SK-N-SH (cell line): ENCODE data around the gene COL1A2. TPM values are rescaled to one million over a fixed set of nuclear protein-coding genes. Genes with fewer than 3 reads are reported as not detected.

ENCODE experiments used
- CTCF ChIA-PET: fragments of 300-600, 350-600 bp; formaldehyde crosslinking; extraction: SDS; loops from one replicate; lab custom pipeline; 2021; lab: Yijun Ruan, JAX
- POLR2A ChIA-PET: fragments of 350-600 bp; sonication (Branson Sonifier 250); formaldehyde crosslinking; extraction: SDS; loops from one replicate; lab custom pipeline; 2020; ENCODE audit warnings: antibody characterized with exemption, inconsistent platforms; lab: Yijun Ruan, JAX
- DNase-seq: peaks from one replicate; pipeline ENCODE4 v3.0.0; 2012
- H2AFZ ChIP-seq: fragments of 200-600 bp; sonication (generic); 2 replicates; pipeline ENCODE4 v1.8.1; 2016; ENCODE audit warnings: antibody characterized with exemption, mild to moderate bottlenecking, low read depth
- H3F3A ChIP-seq: fragments of 200-600 bp; sonication (generic); replicated peaks from 2 replicates; pipeline ENCODE3; 2016; ENCODE audit warnings: antibody characterized with exemption, mild to moderate bottlenecking; ENCODE audit not compliant: insufficient read depth
- H3K27ac ChIP-seq, 2 experiments: fragments of 200-500 bp in 1 of 2; fragments of 200-600 bp in 1 of 2; sonication (Bioruptor generic) in 1 of 2; sonication (generic), shearing (Covaris generic) in 1 of 2; 2 replicates each; pipeline versions ENCODE4 v1.5.1 to v1.6.1; 2014 to 2016; ENCODE audit warnings: low read depth in 2 of 2, inconsistent platforms in 1 of 2, low read length in 1 of 2, mild to moderate bottlenecking in 1 of 2, mixed read lengths in 1 of 2
- H3K27me3 ChIP-seq: fragments of 200-600 bp; sonication (generic), shearing (Covaris generic); 2 replicates; pipeline ENCODE4 v1.6.1; 2016; ENCODE audit warnings: mixed run types; ENCODE audit not compliant: insufficient read depth
- H3K36me3 ChIP-seq, 2 experiments: fragments of 200-500 bp in 1 of 2; fragments of 200-600 bp in 1 of 2; sonication (Bioruptor generic) in 1 of 2; sonication (generic) in 1 of 2; replicated peaks in 1 of 2; 2 replicates each; pipeline versions ENCODE3 to v1.5.1; 2014 to 2016; ENCODE audit warnings: low read length in 1 of 2, mild to moderate bottlenecking in 1 of 2; ENCODE audit not compliant: insufficient read depth in 2 of 2, control insufficient read depth in 1 of 2
- H3K4me1 ChIP-seq, 2 experiments: fragments of 200-500 bp in 1 of 2; fragments of 200-600 bp in 1 of 2; sonication (Bioruptor generic) in 1 of 2; sonication (generic), shearing (Covaris generic) in 1 of 2; 2 replicates each; pipeline versions ENCODE4 v1.5.1 to v1.6.1; 2014 to 2016; ENCODE audit warnings: low read depth in 1 of 2, low read length in 1 of 2, mixed run types in 1 of 2; ENCODE audit not compliant: insufficient read depth in 2 of 2, control insufficient read depth in 1 of 2
- H3K4me2 ChIP-seq: fragments of 200-600 bp; sonication (generic), shearing (Covaris generic); 2 replicates; pipeline ENCODE4 v1.6.1; 2017; ENCODE audit warnings: mixed run types
- H3K4me3 ChIP-seq, 2 experiments: fragments of 200-500 bp in 1 of 2; fragments of 200-600 bp in 1 of 2; sonication (Bioruptor generic) in 1 of 2; sonication (generic), shearing (Covaris generic) in 1 of 2; 2 replicates each; pipeline versions ENCODE4 v1.5.1 to v1.8.1; 2014 to 2016; ENCODE audit warnings: low read depth in 2 of 2, inconsistent platforms in 1 of 2, low read length in 1 of 2, mild to moderate bottlenecking in 1 of 2, mixed read lengths in 1 of 2, moderate library complexity in 1 of 2
- H3K79me2 ChIP-seq: fragments of 200-600 bp; sonication (generic); 2 replicates; pipeline ENCODE4 v1.8.1; 2017; ENCODE audit warnings: mild to moderate bottlenecking; ENCODE audit not compliant: insufficient read depth
- H3K9ac ChIP-seq: fragments of 200-600 bp; sonication (generic); 2 replicates; pipeline ENCODE4 v1.6.1; 2017; ENCODE audit warnings: mixed run types
- H3K9me2 ChIP-seq: fragments of 200-600 bp; sonication (generic); 2 replicates; pipeline ENCODE4 v1.6.1; 2017; ENCODE audit warnings: mixed run types
- H3K9me3 ChIP-seq: fragments of 200-600 bp; sonication (generic); 2 replicates; pipeline ENCODE4 v1.6.1; 2017; ENCODE audit warnings: mixed run types, mild to moderate bottlenecking, moderate library complexity
- H4K20me1 ChIP-seq: fragments of 200-600 bp; sonication (generic); 2 replicates; pipeline ENCODE4 v1.6.1; 2017; ENCODE audit warnings: mild to moderate bottlenecking, mixed run types; ENCODE audit not compliant: insufficient read depth
- ELF1 ChIP-seq: IDR thresholded peaks from 2 replicates; pipeline ENCODE4 v1.4.0; 2012
- MEF2A ChIP-seq: IDR thresholded peaks from 2 replicates; pipeline ENCODE4 v1.4.0; 2012; ENCODE audit warnings: low read depth, borderline replicate concordance
- PBX3 ChIP-seq: IDR thresholded peaks from 2 replicates; pipeline ENCODE4; 2012
- RCOR1 ChIP-seq: fragments of 150-350 bp; IDR thresholded peaks from 2 replicates; pipeline ENCODE4 v1.6.1; 2017; ENCODE audit warnings: antibody characterized with exemption, low read length
- RXRA ChIP-seq: IDR thresholded peaks from 2 replicates; pipeline ENCODE4 v1.4.0; 2012; ENCODE audit warnings: low read depth, mild to moderate bottlenecking, borderline replicate concordance
- TEAD4 ChIP-seq: IDR thresholded peaks from 2 replicates; pipeline ENCODE4 v1.4.0; 2012; ENCODE audit warnings: mild to moderate bottlenecking, borderline replicate concordance; ENCODE audit not compliant: insufficient read depth
- YY1 ChIP-seq: IDR thresholded peaks from 2 replicates; pipeline ENCODE4 v1.4.0; 2012; ENCODE audit warnings: low read depth, mild to moderate bottlenecking
- WGBS: methylation state at CpG from one replicate; pipeline ENCODE4 v1.1.6; 2017; ENCODE audit warnings: low lambda C conversion rate; 5-methylcytosine and 5-hydroxymethylcytosine counted together
- polyA plus RNA-seq, 3 experiments: library from polyadenylated mRNA; depleted of rRNA; stranded (reverse); fragments of >200 nt; gene quantifications; 2 replicates each; pipeline ENCODE4 v1.2.3, GENCODE V29; 2012
- TF ChIP-seq, protein P1 (sequence below): fragments of 150-350 bp; IDR thresholded peaks from 2 replicates; pipeline ENCODE4 v1.6.1; 2016; ENCODE audit warnings: mild to moderate bottlenecking, low read depth, low read length

The COL1A2 gene
- polyA plus RNA-seq, 1 of the 3 experiments (the other 2 are of a cell fraction) = 11.4 TPM

DNA sequence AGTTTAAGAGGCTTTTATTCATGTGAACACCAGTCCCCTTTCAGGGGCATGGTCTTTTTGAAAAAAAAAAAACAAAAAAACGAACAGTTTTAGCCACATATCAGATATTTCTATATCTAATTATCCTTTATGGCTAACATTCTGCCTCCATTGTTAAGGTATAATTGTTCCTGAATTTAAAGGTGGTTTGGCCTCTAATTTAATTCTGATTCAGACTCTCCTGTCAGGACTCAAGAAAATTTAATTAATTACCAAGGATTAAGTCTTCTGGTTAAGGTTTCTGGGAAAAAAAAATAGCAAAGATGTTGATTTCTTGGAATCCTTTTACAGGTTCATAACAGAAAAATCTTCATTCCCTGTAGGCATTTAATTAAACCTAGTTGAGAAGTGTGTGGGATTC is 27.4 kb downstream of the COL1A2 start:
- no peak overlapping the region for H2AFZ ChIP-seq
- peaks cover 3% of the 10 kb centered on the region for H3F3A ChIP-seq
- no peaks in the 10 kb centered on the region for H3K27me3 ChIP-seq
- H4K20me1 ChIP-seq = no peaks in the 10 kb centered on the region
- no peaks in the 10 kb centered on the region for H3K9me3 ChIP-seq
- H3K4me1 ChIP-seq = peaks cover 6 to 17% of the 10 kb centered on the region in 2 experiments; a peak in 3 of 4 replicates
- POLR2A ChIA-PET = no interaction called here
- no peak overlapping the region for H3K27ac ChIP-seq
- H3K9ac ChIP-seq = no peak overlapping the region
- no peak for DNase-seq
- 20% methylated on average over 1 of the region's 1 CpG for WGBS
- TF ChIP-seq YY1 (no peak), TEAD4 (peak; percentile 52; the same call in 1 of the 2 replicates)
- TF ChIP-seq, protein P1, sequence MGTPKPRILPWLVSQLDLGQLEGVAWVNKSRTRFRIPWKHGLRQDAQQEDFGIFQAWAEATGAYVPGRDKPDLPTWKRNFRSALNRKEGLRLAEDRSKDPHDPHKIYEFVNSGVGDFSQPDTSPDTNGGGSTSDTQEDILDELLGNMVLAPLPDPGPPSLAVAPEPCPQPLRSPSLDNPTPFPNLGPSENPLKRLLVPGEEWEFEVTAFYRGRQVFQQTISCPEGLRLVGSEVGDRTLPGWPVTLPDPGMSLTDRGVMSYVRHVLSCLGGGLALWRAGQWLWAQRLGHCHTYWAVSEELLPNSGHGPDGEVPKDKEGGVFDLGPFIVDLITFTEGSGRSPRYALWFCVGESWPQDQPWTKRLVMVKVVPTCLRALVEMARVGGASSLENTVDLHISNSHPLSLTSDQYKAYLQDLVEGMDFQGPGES = no peak
- H3K79me2 ChIP-seq = no peaks in the 10 kb centered on the region
- no peak overlapping the region for H3K4me3 ChIP-seq
- peaks cover 0 to 5% of the 10 kb centered on the region in 2 experiments for H3K36me3 ChIP-seq
- H3K9me2 ChIP-seq = no peaks in the 10 kb centered on the region
- CTCF ChIA-PET = no interaction called here
- H3K4me2 ChIP-seq = no peak overlapping the region

GRCh38 chr7:94422827-94423460 is 28.2 kb downstream of the COL1A2 start:
- Histone ChIP-seq H3K9me2 (no peaks in the 10 kb centered on the region), H2AFZ (no peak overlapping the region), H3K9me3 (no peaks in the 10 kb centered on the region), H3F3A (peaks cover 3% of the 10 kb centered on the region), H4K20me1 (no peaks in the 10 kb centered on the region), H3K4me3 (no peak overlapping the region), H3K27me3 (no peaks in the 10 kb centered on the region), H3K4me2 (no peak overlapping the region), H3K36me3 (peaks cover 0 to 5% of the 10 kb centered on the region in 2 experiments), H3K27ac (peak overlapping the region in 1 of 2 experiments; percentile 69; a peak in 2 of 4 replicates), H3K4me1 (peaks cover 6 to 17% of the 10 kb centered on the region in 2 experiments; a peak in 3 of 4 replicates), H3K79me2 (no peaks in the 10 kb centered on the region), H3K9ac (no peak overlapping the region)
- WGBS = 87% methylated on average over 5 of the region's 5 CpGs
- TF ChIP-seq RXRA = no peak
- TF ChIP-seq MEF2A = no peak
- no peak for TF ChIP-seq PBX3
- TF ChIP-seq RCOR1 = no peak
- TF ChIP-seq ELF1 = no peak
- ChIA-PET CTCF (interaction anchor here (1.1 to 5.7 kb wide), 2 partner anchors 13 to 20 kb away, joined by 3 to 48 read pairs; no protein-coding TSS in a partner anchor), POLR2A (no interaction called here)
- no peak for DNase-seq
